ENCODE data around the gene HPSE. TPM values are rescaled to one million over a fixed set of nuclear protein-coding genes. Genes with fewer than 3 reads are reported as not detected.

The HPSE gene
- total RNA-seq, 1 experiment from 2014 or later = 5.1 TPM

- DNase-seq = no peak
- no TSS peak for BruUV-seq (replicated peaks)
- Mint-ChIP-seq H3K36me3 (ENCODE audit: insufficient read depth, unreplicated experiment) (no peaks in the 10 kb centered on the region), H3K27ac (ENCODE audit: unreplicated experiment) (no peak overlapping the region), H3K27me3 (ENCODE audit: unreplicated experiment) (no peaks in the 10 kb centered on the region), H3K4me3 (ENCODE audit: low read depth, unreplicated experiment) (no peak overlapping the region), H3K9me3 (ENCODE audit: low read depth, unreplicated experiment) (no peaks in the 10 kb centered on the region), H3K4me1 (ENCODE audit: low read depth, unreplicated experiment) (no peaks in the 10 kb centered on the region)
- intact Hi-C loops (cut with micrococcal nuclease; ENCODE audit: unreplicated experiment) = no loop called here
- no peak for TF ChIP-seq CTCF (IDR thresholded peaks at IDR 0.05; ENCODE audit: unreplicated experiment)
- CTCF ChIA-PET = interaction anchor here (0.6 kb wide), 1 partner anchor 66 kb away, joined by 3 read pairs; no protein-coding TSS in a partner anchor
Observed at GRCh38 chr4:83348074-83348473, 13.4 kb upstream of the HPSE start.

- TF ChIP-seq CTCF (IDR thresholded peaks at IDR 0.05; ENCODE audit: unreplicated experiment) = no peak
- Mint-ChIP-seq H3K9me3 (ENCODE audit: low read depth, unreplicated experiment) (no peaks in the 10 kb centered on the region), H3K27me3 (ENCODE audit: unreplicated experiment) (no peaks in the 10 kb centered on the region), H3K27ac (ENCODE audit: unreplicated experiment) (no peak overlapping the region), H3K36me3 (ENCODE audit: insufficient read depth, unreplicated experiment) (no peaks in the 10 kb centered on the region), H3K4me1 (ENCODE audit: low read depth, unreplicated experiment) (no peaks in the 10 kb centered on the region), H3K4me3 (ENCODE audit: low read depth, unreplicated experiment) (no peak overlapping the region)
- intact Hi-C loops (cut with micrococcal nuclease; ENCODE audit: unreplicated experiment) = no loop called here
- BruUV-seq (replicated peaks) = no TSS peak
- CTCF ChIA-PET = no interaction called here
- DNase-seq = no peak
Observed at GRCh38 chr4:83342476-83342875, 7.8 kb upstream of the HPSE start.

- DNase-seq = no peak
- no TSS peak for BruUV-seq (replicated peaks)
- Mint-ChIP-seq H3K4me1 (ENCODE audit: low read depth, unreplicated experiment) (no peaks in the 10 kb centered on the region), H3K36me3 (ENCODE audit: insufficient read depth, unreplicated experiment) (peaks cover 3% of the 10 kb centered on the region), H3K27ac (ENCODE audit: unreplicated experiment) (no peak overlapping the region), H3K27me3 (ENCODE audit: unreplicated experiment) (no peaks in the 10 kb centered on the region), H3K9me3 (ENCODE audit: low read depth, unreplicated experiment) (no peaks in the 10 kb centered on the region), H3K4me3 (ENCODE audit: low read depth, unreplicated experiment) (no peak overlapping the region)
- intact Hi-C loops (cut with micrococcal nuclease; ENCODE audit: unreplicated experiment) = no loop called here
- CTCF ChIA-PET = interaction anchor here (0.6 kb wide), 1 partner anchor 12 kb away, joined by 4 read pairs; no protein-coding TSS in a partner anchor
- TF ChIP-seq CTCF (IDR thresholded peaks at IDR 0.05; ENCODE audit: unreplicated experiment) = no peak
Observed at GRCh38 chr4:83340692-83341343, 6.2 kb upstream of the HPSE start.

- TF ChIP-seq CTCF (IDR thresholded peaks at IDR 0.05; ENCODE audit: unreplicated experiment) = no peak
- no peak overlapping the region for H3K4me3 Mint-ChIP-seq (ENCODE audit: low read depth, unreplicated experiment)
- H3K27ac Mint-ChIP-seq (ENCODE audit: unreplicated experiment) = no peak overlapping the region
- no peaks in the 10 kb centered on the region for H3K9me3 Mint-ChIP-seq (ENCODE audit: low read depth, unreplicated experiment)
- no TSS peak for BruUV-seq (replicated peaks)
- intact Hi-C loops (cut with micrococcal nuclease; ENCODE audit: unreplicated experiment) = no loop called here
- no peak for DNase-seq
- H3K4me1 Mint-ChIP-seq (ENCODE audit: low read depth, unreplicated experiment) = no peaks in the 10 kb centered on the region
- CTCF ChIA-PET = no interaction called here
- H3K27me3 Mint-ChIP-seq (ENCODE audit: unreplicated experiment) = no peaks in the 10 kb centered on the region
- H3K36me3 Mint-ChIP-seq (ENCODE audit: insufficient read depth, unreplicated experiment) = peaks cover 11% of the 10 kb centered on the region
Observed at GRCh38 chr4:83339573-83339972, 4.9 kb upstream of the HPSE start.
